Mesendoderm (in vitro differentiated cells): ENCODE results near the gene PRPF40A.

Source experiments
- DNase-seq: peaks from one replicate; pipeline ENCODE4 v3.0.0; 2013
- H2AK5ac ChIP-seq: 2 replicates; pipeline ENCODE4 v1.6.1; 2013; ENCODE audit warnings: low read length, inconsistent platforms
- H2BK120ac ChIP-seq: 2 replicates; pipeline ENCODE4 v1.6.1; 2013; ENCODE audit warnings: low read depth, mild to moderate bottlenecking, low read length, moderate library complexity, mixed read lengths
- H2BK15ac ChIP-seq: replicated peaks from 2 replicates; pipeline ENCODE4 v1.6.1; 2013; ENCODE audit warnings: low read depth, mild to moderate bottlenecking, moderate library complexity
- H2BK5ac ChIP-seq: 2 replicates; pipeline ENCODE4 v1.6.1; 2013; ENCODE audit warnings: low read length, inconsistent platforms
- H3K18ac ChIP-seq: 2 replicates; pipeline ENCODE4 v1.6.1; 2013; ENCODE audit warnings: mild to moderate bottlenecking, low read length, mixed read lengths
- H3K23ac ChIP-seq: one replicate; pipeline ENCODE4 v1.6.1; 2013; ENCODE audit warnings: low read length
- H3K27ac ChIP-seq: 2 replicates; pipeline ENCODE4 v1.5.1; 2013; ENCODE audit warnings: low read depth, mild to moderate bottlenecking, inconsistent platforms, low read length, moderate library complexity
- H3K27me3 ChIP-seq: 2 replicates; pipeline ENCODE4 v1.6.1; 2013; ENCODE audit warnings: low read length, control low read depth, mild to moderate bottlenecking, inconsistent platforms; ENCODE audit not compliant: insufficient read depth, poor library complexity
- H3K36me3 ChIP-seq: 2 replicates; pipeline ENCODE4 v1.6.1; 2013; ENCODE audit warnings: low read length, inconsistent platforms; ENCODE audit not compliant: control insufficient read depth, insufficient read depth
- H3K4ac ChIP-seq: one replicate; pipeline ENCODE4 v1.6.1; 2013; ENCODE audit warnings: low read depth, mild to moderate bottlenecking, low read length, moderate library complexity
- H3K4me1 ChIP-seq: 2 replicates; pipeline ENCODE4 v1.6.1; 2013; ENCODE audit warnings: low read depth, low read length, inconsistent platforms; ENCODE audit not compliant: control insufficient read depth
- H3K4me2 ChIP-seq: 2 replicates; pipeline ENCODE4 v1.6.1; 2013; ENCODE audit warnings: low read length
- H3K4me3 ChIP-seq: 2 replicates; pipeline ENCODE4 v1.5.1; 2013; ENCODE audit warnings: mild to moderate bottlenecking, low read length
- H3K56ac ChIP-seq: one replicate; pipeline ENCODE4 v1.6.1; 2013; ENCODE audit warnings: low read length
- H3K79me1 ChIP-seq: 2 replicates; pipeline ENCODE4 v1.6.1; 2013; ENCODE audit warnings: low read length, inconsistent platforms
- H3K79me2 ChIP-seq: 2 replicates; pipeline ENCODE4 v1.6.1; 2013; ENCODE audit warnings: mild to moderate bottlenecking, low read length; ENCODE audit not compliant: control insufficient read depth, insufficient read depth
- H3K9ac ChIP-seq: 2 replicates; pipeline ENCODE4 v1.6.1; 2013; ENCODE audit warnings: low read length, inconsistent platforms
- H4K5ac ChIP-seq: one replicate; pipeline ENCODE4 v1.6.1; 2013; ENCODE audit warnings: low read length
- H4K8ac ChIP-seq: one replicate; pipeline ENCODE4 v1.6.1; 2013; ENCODE audit warnings: low read depth, mild to moderate bottlenecking, control low read depth, low read length, moderate library complexity
- WGBS: extraction: QIAGEN DNeasy Blood & Tissue Kit; methylation state at CpG from one replicate; pipeline ENCODE4 v1.1.7; 2013; ENCODE audit warnings: low lambda C conversion rate, missing lambda C conversion rate; ENCODE audit not compliant: insufficient coverage; ENCODE audit errors: extremely low coverage; 5-methylcytosine and 5-hydroxymethylcytosine counted together

PRPF40A gene

GRCh38 chr2:152716805-152717227, 445 bp downstream of the PRPF40A start:
- no CpG with 5 or more reads among the region's 13 CpGs for WGBS
- H3K4ac ChIP-seq = no peak overlapping the region

GRCh38 chr2:152715854-152716428, 1.3 kb downstream of the PRPF40A start:
- Histone ChIP-seq H4K5ac (no peak overlapping the region), H3K4me3 (peak overlapping the region; percentile 85), H3K4ac (no peak overlapping the region), H2BK120ac (no peak overlapping the region), H3K4me1 (no peaks in the 10 kb centered on the region), H3K27me3 (no peaks in the 10 kb centered on the region), H3K36me3 (peaks cover 2% of the 10 kb centered on the region), H3K4me2 (peak overlapping the region; percentile 22), H3K79me2 (peaks cover 65% of the 10 kb centered on the region), H3K9ac (peak overlapping the region; percentile 66), H3K23ac (no peak overlapping the region), H3K27ac (no peak overlapping the region), H2BK15ac (no peak overlapping the region), H3K79me1 (peaks cover 4% of the 10 kb centered on the region), H3K18ac (no peak overlapping the region), H2BK5ac (no peak overlapping the region), H2AK5ac (no peak overlapping the region), H4K8ac (no peak overlapping the region), H3K56ac (no peak overlapping the region)
- no CpG with 5 or more reads among the region's 8 CpGs for WGBS
- DNase-seq = peak; percentile 81

More at GRCh38 chr2:152716805-152717227, 445 bp downstream of the PRPF40A start:
- Histone ChIP-seq H2AK5ac (no peak overlapping the region), H3K4me3 (peak overlapping the region; percentile 85), H3K79me1 (peaks cover 3% of the 10 kb centered on the region), H3K18ac (peak overlapping the region; percentile 68), H3K9ac (peak overlapping the region; percentile 90), H3K27me3 (no peaks in the 10 kb centered on the region), H3K27ac (peak overlapping the region; percentile 55), H2BK5ac (no peak overlapping the region), H4K5ac (no peak overlapping the region), H3K79me2 (peaks cover 61% of the 10 kb centered on the region), H3K23ac (no peak overlapping the region), H4K8ac (no peak overlapping the region), H3K4me2 (no peak overlapping the region), H2BK120ac (no peak overlapping the region), H2BK15ac (no peak overlapping the region), H3K36me3 (peaks cover 2% of the 10 kb centered on the region), H3K56ac (peak overlapping the region; percentile 87), H3K4me1 (no peaks in the 10 kb centered on the region)
- DNase-seq = peak; percentile 76

- Histone ChIP-seq H3K4me2 (no peak overlapping the region), H2BK5ac (no peak overlapping the region)
Observed at GRCh38 chr2:152715112-152715511, 2.1 kb downstream of the PRPF40A start.

GRCh38 chr2:152710713-152711112, 6.5 kb downstream of the PRPF40A start:
- peaks cover 85% of the 10 kb centered on the region for H3K79me2 ChIP-seq
- H3K4me2 ChIP-seq = no peak overlapping the region
- DNase-seq = no peak
- H3K4me3 ChIP-seq = no peak overlapping the region
- H3K18ac ChIP-seq = no peak overlapping the region
- no peak overlapping the region for H3K23ac ChIP-seq
- H3K9ac ChIP-seq = no peak overlapping the region
- no CpG with 5 or more reads among the region's 2 CpGs for WGBS
- no peak overlapping the region for H2AK5ac ChIP-seq
- no peak overlapping the region for H3K4ac ChIP-seq
- H4K8ac ChIP-seq = no peak overlapping the region
- H3K27ac ChIP-seq = no peak overlapping the region
- H3K36me3 ChIP-seq = peaks cover 2% of the 10 kb centered on the region
- H3K56ac ChIP-seq = no peak overlapping the region
- H3K4me1 ChIP-seq = no peaks in the 10 kb centered on the region
- no peak overlapping the region for H2BK120ac ChIP-seq
- peaks cover 14% of the 10 kb centered on the region for H3K79me1 ChIP-seq
- no peak overlapping the region for H4K5ac ChIP-seq
- no peak overlapping the region for H2BK5ac ChIP-seq
- no peaks in the 10 kb centered on the region for H3K27me3 ChIP-seq
- H2BK15ac ChIP-seq = no peak overlapping the region

More at GRCh38 chr2:152715112-152715511, 2.1 kb downstream of the PRPF40A start:
- Histone ChIP-seq H3K27me3 (no peaks in the 10 kb centered on the region), H3K36me3 (peaks cover 2% of the 10 kb centered on the region), H2BK120ac (no peak overlapping the region), H3K4ac (no peak overlapping the region), H3K4me3 (no peak overlapping the region), H3K23ac (no peak overlapping the region), H3K79me1 (peaks cover 4% of the 10 kb centered on the region), H3K4me1 (no peaks in the 10 kb centered on the region), H4K8ac (no peak overlapping the region), H3K18ac (no peak overlapping the region), H3K27ac (no peak overlapping the region), H2BK15ac (no peak overlapping the region), H4K5ac (no peak overlapping the region), H3K9ac (no peak overlapping the region), H3K56ac (no peak overlapping the region), H2AK5ac (no peak overlapping the region), H3K79me2 (peaks cover 64% of the 10 kb centered on the region)
- no peak for DNase-seq
- no CpG with 5 or more reads among the region's 1 CpG for WGBS

- Histone ChIP-seq H4K5ac (no peak overlapping the region), H3K4me3 (no peak overlapping the region), H3K4ac (no peak overlapping the region), H3K79me1 (peaks cover 17% of the 10 kb centered on the region), H3K56ac (no peak overlapping the region), H3K36me3 (peaks cover 2% of the 10 kb centered on the region), H3K4me2 (no peak overlapping the region), H3K4me1 (no peaks in the 10 kb centered on the region), H2AK5ac (no peak overlapping the region), H3K27me3 (no peaks in the 10 kb centered on the region), H3K18ac (no peak overlapping the region), H2BK15ac (no peak overlapping the region), H2BK120ac (no peak overlapping the region), H4K8ac (no peak overlapping the region), H3K79me2 (peaks cover 91% of the 10 kb centered on the region), H3K23ac (no peak overlapping the region), H3K9ac (no peak overlapping the region), H3K27ac (no peak overlapping the region), H2BK5ac (no peak overlapping the region)
- DNase-seq = no peak
- WGBS = no CpG with 5 or more reads among the region's 2 CpGs
Observed at GRCh38 chr2:152708742-152709141, 8.5 kb downstream of the PRPF40A start.
